ENCODE measurements around the gene HAUS3.

Gene HAUS3

DNA sequence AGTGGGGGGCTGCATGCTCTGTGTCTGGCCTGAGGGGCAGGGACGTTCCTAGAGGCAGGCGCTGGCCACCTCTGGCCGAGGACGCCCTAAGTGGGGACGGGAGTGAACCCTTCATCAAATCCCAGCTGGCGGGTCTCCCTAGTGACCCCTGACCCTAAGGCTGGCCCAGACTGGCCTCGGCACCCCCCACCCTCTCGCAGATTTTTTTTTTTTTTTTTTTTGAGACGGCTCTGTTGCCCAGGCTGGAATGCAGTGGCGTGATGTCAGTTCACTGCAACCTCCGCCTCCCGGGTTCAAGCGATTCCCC, 21.0 kb upstream of the HAUS3 start:
- no peak for DNase-seq

- peak; percentile 93 to 100 (median 97) for DNase-seq
Measured at GRCh38 chr4:2262145-2262943, 20.4 kb upstream of the HAUS3 start.

DNA sequence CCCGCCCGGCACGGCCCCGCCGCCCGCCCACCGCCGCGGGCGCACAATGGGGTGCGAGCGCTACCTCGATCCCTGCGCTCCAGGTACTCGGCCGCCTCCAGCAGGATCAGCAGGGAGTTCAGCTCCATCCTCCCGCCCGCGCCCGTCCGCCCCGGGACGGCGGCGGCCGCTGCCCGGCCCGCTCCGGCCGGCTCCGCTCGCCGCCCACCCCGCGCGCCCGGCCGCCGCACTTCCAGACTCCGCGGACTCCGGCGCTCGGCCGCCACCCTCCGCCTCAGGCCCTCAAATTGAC, 19.9 kb upstream of the HAUS3 start, which contains the start of gene MXD4:
TSS of gene MXD4 (minus strand) at position 257 of the 292 bp plus-strand sequence. CDS start at position 128, 129 bp downstream.
- DNase-seq: no peak

DNA sequence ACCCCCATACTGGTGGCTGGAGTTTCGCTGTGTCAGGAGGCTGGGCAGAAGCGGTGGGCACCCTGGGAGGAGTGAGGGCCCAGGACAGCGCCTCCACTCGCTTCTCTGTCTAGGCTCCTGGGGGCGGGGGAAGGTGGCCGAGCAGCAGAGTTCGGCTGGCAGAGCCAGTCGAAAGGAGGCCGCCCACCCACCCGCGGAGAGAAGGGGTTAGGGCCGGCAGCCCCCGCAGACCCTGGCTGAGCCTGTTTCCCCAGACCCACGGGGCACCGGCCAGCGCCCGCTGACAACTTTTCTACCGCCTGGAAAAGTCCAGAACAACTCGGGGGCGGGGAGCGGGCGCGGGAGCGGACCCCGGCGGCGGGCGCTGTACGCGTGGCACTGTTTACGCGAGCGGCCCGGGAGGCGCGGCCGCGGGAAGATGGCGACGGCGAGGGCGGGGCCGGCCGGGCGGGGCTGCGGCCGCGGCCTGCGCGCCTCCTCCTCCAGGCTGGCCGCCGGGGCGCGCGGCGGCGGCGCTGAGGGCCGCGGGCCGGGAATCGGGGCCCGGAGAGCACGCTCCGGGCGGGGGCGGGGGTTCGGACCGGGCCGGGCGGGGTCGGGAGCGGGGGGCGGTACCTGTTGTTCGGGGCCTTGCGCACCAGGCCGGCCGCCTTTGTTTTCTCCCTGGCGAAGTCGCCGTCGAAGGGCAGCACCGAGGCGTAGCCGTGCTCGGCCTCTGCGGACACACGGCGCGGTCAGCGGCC, 19.4 kb upstream of the HAUS3 start:
- peak; percentile 44 to 76 (median 52) for DNase-seq

DNA sequence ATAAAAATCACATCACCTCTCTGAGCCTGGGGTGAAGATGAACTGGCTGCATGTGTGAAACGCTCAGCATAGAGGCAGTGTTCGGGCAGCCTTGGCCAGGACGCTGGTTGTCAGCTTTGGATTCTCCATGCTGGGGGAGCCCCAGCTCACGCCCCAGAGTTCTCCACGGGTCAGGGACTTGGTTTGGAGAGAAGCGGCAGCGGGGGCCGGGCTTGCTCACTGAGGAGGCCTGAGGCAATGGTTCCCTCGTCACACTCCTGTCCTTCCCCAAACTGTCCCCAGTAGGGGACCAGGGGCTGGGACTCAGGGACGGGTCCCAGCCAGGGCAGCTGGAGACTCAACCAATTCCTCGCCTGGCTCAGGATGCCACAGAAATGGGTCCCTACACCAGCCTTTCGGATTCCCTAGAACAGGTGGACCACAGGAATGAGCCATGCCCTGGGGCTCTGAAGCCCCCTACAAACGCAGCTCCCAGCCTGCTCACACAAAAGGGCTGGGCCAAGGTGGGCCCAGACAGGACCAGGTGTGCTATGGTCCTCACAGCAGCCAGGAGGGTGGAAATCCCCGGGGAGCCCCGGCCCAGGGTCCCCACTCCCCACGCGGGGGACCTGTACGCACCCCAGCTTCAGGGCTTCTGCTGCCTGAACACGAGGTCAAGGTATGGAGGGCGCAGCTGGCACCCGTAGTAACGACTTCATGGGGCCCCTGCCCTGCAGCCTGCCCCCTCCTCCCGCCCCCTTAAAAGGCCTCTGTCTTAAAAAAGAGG, 18.6 kb upstream of the HAUS3 start:
- peak in 2 of 5 experiments; percentile 3 to 7 for DNase-seq

- DNase-seq: peak in 1 of 5 experiments; percentile 3
Measured at GRCh38 chr4:2259541-2260343, 17.8 kb upstream of the HAUS3 start.

DNA sequence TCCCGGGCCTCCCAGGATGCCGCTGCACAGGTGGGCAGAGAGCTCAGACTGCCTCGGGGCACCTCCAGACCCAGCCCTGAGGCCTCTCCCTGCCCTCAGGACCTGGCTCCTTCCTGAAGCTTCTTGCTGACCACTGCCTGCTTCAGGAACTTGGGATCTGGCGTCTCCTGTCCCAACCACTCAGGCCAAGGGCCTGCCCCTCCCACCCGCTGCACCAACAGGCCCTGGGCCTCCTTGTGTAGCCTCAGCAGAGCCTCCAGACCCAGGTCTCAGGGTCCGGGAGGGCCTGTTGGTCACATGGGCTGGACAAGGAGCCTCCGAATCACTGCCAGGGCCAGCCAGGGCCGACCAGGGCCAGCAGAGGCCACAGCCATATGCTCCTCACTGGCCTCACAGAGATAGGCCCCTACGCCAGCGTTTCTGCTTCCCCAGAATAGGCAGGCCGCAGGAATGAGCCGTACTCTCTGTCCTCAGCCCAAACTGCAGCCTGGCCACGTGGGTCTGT, 17.2 kb upstream of the HAUS3 start:
- peak in 1 of 5 experiments; percentile 4 for DNase-seq

GRCh38 chr4:2258091-2259035, 16.4 kb upstream of the HAUS3 start:
- peak in 2 of 5 experiments; percentile 2 to 8 for DNase-seq

DNA sequence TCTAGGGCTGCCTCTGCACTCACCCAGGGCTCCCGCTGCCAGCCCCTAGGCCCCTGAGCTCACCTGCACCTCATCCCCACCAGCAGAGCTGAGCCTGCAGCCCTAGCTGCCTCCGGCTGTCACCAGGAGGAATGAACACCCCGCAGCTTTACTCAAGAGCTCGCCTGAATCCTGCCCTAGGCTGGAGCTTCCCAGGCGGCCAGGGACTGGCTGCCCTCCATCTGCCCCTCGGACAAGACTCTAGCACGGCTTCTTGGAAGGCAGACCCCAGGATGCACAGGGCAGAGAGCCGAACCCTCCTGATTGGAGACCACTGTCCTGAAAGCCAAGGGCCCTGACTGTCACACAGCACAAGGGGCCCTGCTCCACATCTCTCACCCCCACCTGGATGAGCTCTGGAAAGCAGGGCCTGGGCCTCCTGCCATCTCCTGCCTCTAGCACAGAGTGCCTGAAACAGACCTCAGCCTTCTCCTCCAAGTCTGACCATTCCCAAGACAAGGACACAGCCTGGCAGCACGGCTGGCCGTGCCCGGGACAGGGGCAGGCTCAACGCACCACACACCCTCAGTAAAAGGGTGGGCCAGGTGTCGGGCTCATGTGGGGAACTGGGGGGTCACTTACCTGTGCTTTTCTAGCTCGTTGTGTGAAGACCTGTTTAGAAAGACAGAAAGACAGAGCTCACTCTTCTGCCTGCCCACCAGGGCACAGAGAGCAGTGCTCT, 15.6 kb upstream of the HAUS3 start:
- DNase-seq: no peak

GRCh38 chr4:2256781-2257191, 14.9 kb upstream of the HAUS3 start:
- peak in 1 of 5 experiments; percentile 3 for DNase-seq

GRCh38 chr4:2256156-2256731, 14.3 kb upstream of the HAUS3 start:
- DNase-seq: peak in 1 of 5 experiments; percentile 2

DNA sequence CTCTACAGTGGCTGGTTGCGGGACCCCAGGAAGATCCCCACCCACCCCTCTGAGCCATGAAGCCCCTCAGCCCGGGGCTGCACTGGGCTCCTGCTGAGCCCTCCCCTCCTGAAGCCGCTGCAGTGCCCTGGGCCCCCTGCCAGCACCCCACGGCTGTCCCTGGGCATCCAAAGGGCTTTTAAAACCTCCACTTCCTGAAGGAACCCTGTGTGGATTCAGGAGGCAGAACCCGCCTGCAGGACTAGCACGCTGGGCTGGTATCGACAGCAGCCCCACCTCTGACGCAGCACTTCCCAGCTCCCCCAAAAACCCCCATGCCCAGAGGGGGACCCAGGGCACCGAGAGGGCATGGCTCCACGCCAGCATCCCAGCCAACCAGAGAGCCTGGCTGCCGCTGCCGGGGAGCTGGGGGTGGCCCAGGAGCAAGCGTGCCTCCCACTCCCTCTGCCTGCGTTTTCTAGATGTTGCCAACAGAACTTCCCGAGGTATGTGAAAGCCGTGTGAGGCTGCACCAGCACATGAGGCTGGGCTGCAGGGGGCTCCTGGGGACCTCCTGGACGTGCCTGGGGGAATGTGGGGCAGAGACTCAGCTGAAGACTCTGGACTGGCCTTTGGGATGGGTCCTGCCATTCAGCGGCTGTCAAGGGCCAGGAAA, 13.7 kb upstream of the HAUS3 start:
- peak in 1 of 5 experiments; percentile 3 for DNase-seq

DNA sequence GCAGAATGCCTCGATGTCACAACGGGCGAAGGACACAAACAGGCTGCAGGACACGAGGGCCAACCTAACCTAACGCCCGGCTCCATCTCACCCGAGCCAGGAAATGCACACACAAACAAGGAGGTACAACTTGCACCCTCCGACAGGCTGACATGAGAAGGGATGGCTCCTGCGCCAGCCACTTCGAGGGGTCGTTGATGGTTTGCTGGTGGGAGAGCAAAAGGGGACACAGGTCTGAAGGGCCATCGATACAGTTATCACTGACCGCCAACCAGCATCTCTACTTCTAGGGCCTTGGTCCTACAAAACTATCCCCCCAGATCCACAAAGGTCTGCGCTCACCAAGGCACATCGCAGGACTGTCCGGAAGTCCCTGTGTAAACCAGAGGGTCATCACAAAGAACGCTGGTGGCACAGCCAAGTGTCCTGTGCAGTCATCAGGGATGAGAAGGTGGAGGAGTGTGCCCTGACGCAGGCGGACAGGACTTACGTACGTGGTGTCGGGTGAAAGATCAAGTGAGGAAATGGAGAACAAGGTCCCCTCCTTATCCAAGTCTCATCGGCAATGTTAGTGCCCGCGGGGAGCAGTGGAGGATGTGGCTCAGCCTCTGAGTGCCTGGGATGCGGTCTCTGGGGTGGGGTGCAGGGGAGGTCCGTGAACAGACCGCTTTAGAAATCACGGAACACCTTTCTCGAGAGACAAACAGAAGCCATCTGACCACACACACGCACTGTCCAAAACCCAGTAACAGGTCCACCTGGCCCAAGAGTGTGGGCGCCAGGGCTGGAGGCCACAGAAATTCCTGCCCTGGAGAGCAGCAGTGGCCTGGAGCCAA, 13.0 kb upstream of the HAUS3 start:
- peak in 1 of 5 experiments; percentile 3 for DNase-seq

DNA sequence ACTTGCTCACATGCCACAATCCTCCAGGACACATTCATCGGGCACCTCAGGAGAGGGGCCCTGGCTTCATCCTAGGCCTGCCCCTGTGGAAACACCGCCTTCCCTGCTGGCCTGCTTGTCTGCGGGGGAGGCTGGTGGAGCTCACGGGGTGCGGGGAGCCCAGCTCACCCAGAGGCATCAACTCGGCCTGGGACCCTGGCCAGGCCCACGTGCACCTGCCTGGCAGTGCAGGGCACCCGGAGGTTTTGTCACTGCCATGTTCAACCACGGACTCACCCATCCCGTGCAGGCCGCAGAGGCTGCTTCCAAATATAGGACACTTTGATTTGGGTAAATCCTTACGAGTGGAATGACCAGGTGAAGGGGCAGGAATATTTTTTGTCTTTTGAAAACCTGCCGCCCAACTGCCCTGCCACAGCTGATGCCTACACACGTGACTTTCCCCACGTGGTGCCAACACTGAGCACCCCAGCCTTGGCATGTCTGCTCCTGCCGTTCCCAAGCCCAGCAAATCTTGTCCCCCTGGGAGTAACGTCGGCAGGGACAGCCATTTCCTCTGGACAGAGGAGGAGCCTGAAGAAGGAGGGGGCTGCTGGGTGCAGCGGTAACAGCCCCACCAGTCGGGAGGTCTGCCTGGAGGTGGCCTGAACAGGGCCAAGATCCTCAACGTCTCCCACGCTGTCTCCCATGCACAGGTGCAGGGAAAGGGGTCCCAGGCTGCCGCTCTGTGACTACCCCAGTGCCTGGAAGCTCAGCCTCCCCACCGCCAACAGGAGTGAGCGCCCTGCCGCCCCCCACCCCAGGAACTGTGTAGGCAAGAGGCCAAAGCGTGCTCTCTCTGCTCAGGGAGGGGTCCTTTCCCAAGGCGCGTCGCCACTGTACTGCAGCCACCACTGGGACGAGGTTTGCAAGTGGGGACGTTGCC, 11.5 kb upstream of the HAUS3 start:
- peak in 1 of 5 experiments; percentile 3 for DNase-seq

DNA sequence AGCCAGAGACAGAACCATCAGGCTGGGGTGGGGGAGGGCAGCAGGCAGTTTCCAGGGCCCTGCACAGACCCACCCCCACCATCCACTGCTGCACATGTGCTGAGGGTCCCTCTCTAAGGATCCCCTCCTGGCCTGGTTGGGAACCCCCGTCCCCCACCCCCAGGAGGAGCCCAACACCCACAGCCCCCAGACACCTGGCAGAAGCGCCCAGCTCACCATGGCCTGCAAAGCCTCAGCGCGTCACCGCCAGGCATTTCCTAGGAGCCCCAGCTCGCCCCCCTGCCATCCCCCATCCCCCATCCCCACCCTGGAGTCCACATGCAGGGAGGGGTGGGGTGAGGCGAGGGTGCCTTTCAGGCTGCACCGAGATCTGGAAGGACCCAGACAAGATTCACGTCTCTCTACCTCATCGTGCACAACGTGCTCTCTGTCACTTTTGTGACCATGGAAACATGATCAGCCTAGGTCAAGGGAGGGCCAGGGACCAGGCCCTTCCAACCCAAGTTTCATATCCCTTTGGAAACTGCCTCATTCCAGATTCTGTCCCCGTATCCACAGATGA, 10.7 kb upstream of the HAUS3 start:
- peak in 1 of 5 experiments; percentile 1 for DNase-seq

DNA sequence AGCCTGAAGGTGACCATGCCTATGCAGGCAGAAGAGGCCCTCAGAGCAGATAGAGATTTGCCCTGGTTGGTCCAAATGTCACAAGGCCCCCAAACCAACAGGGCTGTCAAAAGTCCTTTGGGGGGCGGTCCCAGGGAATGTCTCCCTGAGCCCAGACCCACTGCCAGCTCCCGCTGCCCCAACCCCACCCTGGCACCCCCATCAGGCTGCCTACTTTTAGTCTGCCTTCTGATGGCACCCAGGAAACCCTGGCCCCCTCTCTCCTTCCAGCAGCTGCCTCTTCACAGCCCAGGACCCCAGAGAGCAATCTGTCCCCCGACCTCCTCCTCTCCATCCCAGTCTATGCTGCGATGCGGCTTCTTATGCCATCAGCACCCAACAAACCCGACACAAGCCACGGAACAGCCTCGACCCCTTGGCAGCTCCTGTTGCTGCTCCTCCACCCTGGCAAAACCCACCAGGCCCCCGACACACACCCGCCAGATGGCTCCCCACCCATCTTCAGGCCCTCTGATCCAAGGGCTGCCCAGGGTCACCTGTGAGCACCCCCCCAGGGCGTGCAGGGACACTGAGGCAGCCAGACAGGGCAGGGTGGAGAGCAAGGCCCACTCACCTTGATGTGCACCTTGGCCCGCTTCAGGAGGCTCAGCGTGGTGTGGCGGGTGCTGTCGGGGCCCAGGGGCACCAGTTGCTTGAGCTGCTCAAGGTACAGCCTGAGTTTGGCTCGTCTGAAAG, 10.0 kb upstream of the HAUS3 start:
- peak in 2 of 5 experiments; percentile 1 to 3 for DNase-seq
